GM23248 (cell line): Measurements from ENCODE around the gene ST7.

Experiments
- EZH2 ChIP-seq: fragments of 200-600 bp; sonication (generic); IDR thresholded peaks from 2 replicates; pipeline ENCODE4 v1.6.1; 2018; ENCODE audit warnings: antibody characterized with exemption, mild to moderate bottlenecking; ENCODE audit not compliant: insufficient read depth, poor library complexity, severe bottlenecking
- EZH2phosphoT487 ChIP-seq: fragments of 200-600 bp; sonication (generic); IDR thresholded peaks from 2 replicates; pipeline ENCODE4 v1.6.1; 2018; ENCODE audit warnings: antibody characterized with exemption, moderate library complexity, mild to moderate bottlenecking, low read depth; ENCODE audit not compliant: insufficient read depth

DNA sequence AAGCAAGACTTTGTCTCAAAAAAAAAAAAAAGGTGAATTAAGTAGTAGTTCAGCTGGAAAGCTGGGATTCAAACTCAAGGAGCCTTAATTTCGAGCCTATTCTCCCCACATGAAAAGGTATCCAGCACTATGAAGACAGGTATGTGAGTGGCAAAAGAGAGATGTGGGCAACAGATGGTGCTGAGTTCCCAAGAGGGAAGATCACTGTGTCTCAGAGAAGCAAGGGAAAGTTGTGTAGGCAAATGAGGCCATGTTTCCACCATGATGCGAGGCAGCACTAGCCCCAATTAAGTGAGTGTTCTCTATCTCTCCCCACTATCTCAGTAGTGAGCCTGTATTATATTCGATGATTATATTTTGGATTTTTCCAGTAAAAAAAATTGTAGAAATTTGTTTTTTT is 19.8 kb upstream of the ST7 start:
- TF ChIP-seq EZH2 = no peak
- no peak for TF ChIP-seq EZH2phosphoT487
